SW 1271 (cell line): ENCODE measurements around the gene ANKS1B.
"Not testable (repeated sequence)": the region's sequence is repeated elsewhere in the genome, so short reads cannot be mapped to it uniquely, and the experiment has no call there.

Experiments
- DNase-seq, 2 experiments: peaks; one replicate each; lab custom pipeline; 2025; lab: John Stamatoyannopoulos, UW

Gene ANKS1B

GRCh38 chr12:99984271-99985128 lies at the start of gene ANKS1B:
TSS of gene ANKS1B (minus strand) at chr12:99984936. CDS start at chr12:99984237, 699 bp downstream.
- DNase-seq: peak in 1 of 2 experiments; percentile 30

- no peak for DNase-seq
Observed at GRCh38 chr12:100031836-100032235, 47.1 kb upstream of the ANKS1B start.

DNA sequence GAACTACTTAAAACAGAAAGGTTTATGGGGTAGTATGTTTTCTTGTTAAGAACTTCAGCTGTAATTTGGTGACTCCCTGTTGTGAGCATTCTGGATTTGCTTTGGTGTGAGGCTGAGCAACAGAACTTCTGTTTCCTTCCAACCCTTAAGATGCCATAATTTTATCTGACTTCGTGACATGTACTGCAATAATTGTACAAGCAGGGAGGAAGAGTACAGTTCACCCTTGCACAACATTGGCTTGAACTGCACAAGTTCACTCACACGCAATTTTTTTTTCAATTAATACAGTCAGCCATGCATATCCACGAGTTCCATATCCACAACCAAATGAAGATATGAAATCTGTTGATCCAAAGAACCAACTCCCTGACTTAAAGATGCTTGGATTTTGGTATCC lies 42.9 kb upstream of the ANKS1B start:
- no peak for DNase-seq

GRCh38 chr12:100026241-100026640 lies 41.5 kb upstream of the ANKS1B start:
- DNase-seq: no peak

DNA sequence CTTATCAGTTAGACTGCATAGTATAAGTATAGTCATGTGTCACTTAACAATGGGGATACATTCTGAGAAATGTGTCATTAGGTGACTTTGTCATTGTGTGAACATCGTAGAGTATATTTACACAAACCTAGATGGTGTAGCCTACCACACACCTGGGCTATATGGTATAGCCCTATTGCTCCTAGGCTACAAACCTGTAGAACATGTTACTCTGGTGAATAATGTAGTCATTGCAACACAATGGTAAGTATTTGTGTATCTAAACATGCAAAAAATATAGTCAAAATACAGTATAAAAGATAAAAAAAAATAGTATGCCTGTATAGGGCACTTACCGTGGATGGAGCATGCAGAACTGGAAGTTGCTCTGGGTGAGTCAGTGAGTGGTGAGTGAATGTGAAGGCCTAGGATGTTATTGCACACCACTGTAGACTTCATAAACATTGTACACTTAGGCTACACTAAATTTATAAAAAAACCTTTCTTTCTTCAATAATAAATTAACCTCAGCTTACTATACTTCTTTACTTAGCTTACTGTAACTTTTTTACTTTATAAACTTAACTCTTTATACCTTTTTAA lies 40.3 kb upstream of the ANKS1B start:
- DNase-seq: no peak

- DNase-seq: no peak
Observed at GRCh38 chr12:100020370-100020769, 35.6 kb upstream of the ANKS1B start.

DNA sequence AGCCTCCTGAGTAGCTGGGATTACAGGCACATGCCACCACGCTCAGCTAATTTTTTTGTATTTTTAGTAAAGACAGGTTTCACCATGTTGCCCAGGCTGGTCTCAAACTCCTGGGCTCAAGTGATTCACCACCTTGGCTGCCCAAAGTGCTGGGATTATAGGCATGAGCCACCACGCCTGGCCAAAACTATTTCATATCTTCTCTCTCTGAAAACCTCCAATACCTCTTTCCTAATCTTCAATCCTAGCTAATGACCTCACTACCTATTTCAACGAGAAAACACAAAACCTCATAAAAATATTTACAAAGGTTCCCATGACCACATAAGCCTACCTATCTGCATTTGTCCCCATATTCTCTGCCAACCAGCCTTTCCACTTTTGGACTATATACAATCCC lies 32.3 kb upstream of the ANKS1B start:
- no peak for DNase-seq

DNA sequence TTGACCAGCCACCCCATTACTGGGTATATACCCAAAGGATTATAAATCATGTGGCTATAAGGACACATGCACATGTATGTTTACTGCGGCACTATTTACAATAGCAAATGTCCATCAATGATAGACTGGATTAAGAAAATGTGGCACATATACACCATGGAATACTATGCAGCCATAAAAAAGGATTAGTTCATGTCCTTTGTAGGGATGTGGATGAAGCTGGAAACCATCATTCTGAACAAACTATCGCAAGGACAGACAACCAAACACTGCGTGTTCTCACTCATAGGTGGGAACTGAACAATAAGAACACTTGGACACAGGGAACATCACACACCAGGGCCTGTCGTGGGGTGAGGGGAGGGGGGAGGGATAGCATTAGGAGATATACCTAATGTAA lies 31.6 kb upstream of the ANKS1B start:
- DNase-seq: not testable (repeated sequence)

DNA sequence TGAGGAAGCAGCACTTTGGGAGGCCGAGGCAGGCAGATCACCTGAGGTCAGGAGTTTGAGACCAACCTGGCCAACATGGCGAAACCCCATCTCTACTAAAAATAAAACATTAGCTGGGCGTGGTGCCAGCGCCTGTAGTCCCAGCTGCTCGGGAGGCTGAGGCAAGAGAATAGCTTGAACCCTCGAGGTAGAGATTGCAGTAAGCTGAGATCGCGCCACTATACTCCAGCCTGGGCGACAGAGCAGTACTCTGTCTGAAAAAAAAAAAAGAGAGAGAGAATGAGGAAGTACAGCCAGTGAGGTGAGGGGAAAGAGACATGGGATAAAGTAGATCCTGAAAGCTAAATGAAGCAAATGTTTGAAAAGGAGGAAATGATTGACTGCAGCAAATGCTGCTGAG lies 21.1 kb upstream of the ANKS1B start:
- DNase-seq: not testable (repeated sequence)

DNA sequence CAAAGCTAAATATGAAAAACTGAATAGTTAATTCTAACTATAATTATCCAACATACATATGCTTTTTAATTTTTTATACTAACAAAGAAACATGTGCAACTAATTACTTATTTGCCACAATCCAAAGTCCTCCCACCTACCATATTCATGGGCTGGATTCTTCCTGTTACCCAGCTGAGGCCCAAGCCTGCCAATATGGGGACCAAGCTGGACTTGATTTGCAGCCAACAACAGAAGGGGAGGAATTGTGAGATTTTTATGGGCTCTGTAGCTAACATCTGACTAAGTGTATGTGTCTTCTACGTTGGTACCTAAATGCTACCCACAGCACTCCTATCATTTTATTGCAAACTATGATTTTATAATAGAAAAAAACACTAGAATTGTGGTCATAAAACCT lies 13.1 kb upstream of the ANKS1B start:
- DNase-seq: no peak

GRCh38 chr12:99996095-99996494 lies 11.4 kb upstream of the ANKS1B start:
- DNase-seq: no peak

DNA sequence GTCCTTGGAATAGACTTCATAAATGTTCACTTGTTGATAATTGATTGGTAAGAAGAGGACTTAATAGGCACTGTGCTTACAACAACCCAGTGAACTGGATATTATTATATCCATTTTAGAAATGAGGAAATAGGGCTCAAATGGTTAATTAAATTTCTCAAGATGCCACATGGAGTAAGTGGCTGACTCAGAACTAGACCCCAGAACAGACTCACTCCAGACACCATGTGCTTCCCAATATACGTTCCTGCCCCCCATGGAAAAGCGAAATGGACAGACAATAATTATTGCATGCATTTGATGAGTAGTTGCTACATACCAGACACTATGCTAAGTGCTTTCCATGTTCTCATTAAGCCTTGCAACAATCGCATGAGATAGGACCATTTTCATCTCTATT lies 895 bp upstream of the ANKS1B start:
- DNase-seq: no peak

- peak in 1 of 2 experiments; percentile 22 for DNase-seq
Observed at GRCh38 chr12:99985129-99985570, 414 bp upstream of the ANKS1B start.

DNA sequence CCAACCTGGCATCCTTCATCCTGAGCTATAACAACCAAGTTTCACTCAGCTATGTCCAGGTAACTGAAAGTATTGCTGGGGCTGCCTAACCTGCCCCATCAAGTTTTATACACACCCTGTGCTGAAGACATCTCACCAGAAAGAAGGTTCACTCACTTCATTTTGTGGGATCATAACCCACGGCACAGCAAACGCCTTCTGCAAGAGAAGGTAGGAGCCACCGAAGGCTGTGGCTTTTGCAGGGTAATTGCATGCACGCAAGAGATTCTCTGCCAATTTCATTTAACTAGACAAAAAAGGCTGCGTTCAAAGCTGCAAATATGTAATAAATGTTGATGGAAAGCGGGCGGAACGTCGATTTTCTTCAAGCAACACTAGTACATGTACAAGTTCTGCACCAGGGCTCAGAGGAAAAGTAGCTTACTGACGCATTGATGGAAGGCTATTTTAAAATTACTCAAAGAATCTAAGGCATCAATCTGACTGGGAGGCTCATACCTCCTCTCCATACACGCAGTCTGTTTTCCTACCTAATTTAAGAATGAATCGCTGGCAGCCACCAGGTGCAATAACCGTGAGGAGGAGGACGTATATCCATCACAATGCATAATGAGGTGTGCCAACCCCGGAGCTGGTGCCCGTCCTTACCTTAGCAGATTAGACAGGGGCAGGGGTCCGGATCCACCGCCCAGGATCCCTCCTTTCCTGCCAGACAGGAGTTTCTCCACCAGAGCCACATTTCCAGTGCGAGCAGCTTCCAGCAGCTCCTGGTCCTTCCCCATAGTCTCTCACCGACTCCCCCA lies 1.1 kb downstream of the ANKS1B start:
- no peak for DNase-seq

GRCh38 chr12:99981639-99982190 lies 3.0 kb downstream of the ANKS1B start:
- DNase-seq: no peak

- DNase-seq: no peak
Observed at GRCh38 chr12:99979471-99979870, 5.3 kb downstream of the ANKS1B start.

DNA sequence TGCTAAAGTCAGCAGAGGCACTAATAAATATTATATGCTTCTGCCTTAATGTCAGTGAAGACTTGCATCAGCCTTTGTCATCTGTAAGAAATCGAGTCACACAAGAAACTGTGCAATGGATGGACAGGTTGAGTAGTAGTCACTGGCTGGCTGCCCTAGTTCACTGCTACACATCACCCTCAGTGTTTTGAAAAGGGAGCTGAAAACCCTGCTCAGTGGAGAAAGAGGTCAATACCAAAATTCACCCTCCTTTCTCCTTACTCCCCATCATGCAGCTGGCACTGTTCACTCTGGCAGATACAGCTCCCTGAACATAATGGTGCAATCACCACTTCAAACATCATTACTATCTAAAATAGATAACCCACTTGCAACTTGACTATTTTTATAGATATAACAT lies 6.6 kb downstream of the ANKS1B start:
- no peak for DNase-seq

DNA sequence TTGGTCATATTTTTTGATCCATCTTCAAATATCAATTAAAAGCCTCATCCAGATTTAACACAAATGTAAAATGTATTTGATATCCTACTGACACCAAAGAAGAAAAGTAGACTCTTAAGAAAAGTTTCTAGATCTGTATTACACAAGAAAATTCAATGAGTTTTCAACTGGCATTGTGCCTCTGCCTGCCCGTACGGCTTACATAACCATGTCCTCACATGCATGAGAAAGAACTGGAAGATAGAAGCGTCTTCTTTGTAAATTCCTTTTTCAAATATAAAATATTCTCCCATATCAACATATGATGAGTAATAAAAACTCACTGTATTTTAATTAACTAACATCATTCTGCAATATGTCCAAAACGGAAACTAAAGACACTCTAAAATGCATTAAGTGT lies 7.2 kb downstream of the ANKS1B start:
- DNase-seq: no peak

- DNase-seq: no peak
Observed at GRCh38 chr12:99976762-99977161, 8.0 kb downstream of the ANKS1B start.

- no peak for DNase-seq
Observed at GRCh38 chr12:99975321-99975720, 9.4 kb downstream of the ANKS1B start.

- DNase-seq: no peak
Observed at GRCh38 chr12:99974146-99974545, 10.6 kb downstream of the ANKS1B start.

DNA sequence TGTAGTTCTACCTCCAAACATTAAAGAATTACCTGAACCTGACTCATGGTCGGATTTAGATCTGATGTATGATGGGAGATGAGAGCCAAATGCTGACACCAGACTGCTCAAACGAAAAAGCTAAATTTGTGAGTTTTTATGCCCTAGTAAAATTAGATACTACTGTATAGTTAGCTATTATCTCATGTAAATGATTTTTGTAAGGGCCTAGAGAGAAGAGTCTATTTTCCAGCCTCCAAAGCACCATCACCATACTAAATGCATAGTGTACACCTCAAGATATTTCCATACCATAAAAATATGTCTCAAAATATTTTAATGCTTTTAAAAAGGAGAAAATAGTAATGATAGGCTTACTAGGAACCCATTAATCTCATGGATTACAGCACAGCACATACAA lies 18.3 kb downstream of the ANKS1B start:
- DNase-seq: no peak
